ENCODE data around the gene PTPN1.
"Not testable (repeated sequence)": the region's sequence is repeated elsewhere in the genome, so short reads cannot be mapped to it uniquely, and the experiment has no call there.

Gene PTPN1

GRCh38 chr20:50509923-50510705 lies at the start of gene PTPN1:
Gene PTPN1 (plus strand): TSS chr20:50510383. CDS start chr20:50510528, 145 bp downstream.
- no peak for FAIRE-seq

DNA sequence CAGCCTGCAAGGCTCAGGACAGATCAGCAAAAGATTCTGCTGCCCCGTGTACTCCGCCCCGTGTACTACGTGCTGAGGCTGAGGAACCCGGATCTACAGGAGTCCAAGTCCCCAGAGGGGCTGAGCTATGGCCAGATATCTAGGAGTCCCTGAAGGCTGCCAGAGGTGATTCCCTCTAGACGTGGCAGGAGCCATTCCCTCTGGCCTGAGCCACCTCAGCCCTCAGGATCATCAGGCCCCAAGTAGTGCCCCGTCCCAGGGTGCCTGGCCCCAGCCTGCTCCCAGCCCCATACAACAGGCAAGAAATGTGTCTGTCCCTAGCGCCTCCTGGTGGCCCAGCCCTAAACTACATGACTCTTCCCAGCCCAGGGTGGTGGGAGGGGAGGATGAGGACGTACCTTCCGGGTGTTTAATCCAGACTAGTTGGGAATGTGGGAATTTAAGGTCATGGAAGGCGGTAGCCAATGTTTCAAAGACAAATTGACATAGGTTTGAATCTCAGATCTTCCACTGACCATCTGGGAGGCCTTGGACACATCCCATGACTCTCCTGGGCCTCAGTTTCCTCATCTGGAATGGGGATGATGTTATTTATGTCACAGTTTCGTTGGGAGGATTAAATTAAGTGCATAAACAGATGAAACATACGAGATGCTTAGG lies 49.4 kb upstream of the PTPN1 start:
- no peak for FAIRE-seq

DNA sequence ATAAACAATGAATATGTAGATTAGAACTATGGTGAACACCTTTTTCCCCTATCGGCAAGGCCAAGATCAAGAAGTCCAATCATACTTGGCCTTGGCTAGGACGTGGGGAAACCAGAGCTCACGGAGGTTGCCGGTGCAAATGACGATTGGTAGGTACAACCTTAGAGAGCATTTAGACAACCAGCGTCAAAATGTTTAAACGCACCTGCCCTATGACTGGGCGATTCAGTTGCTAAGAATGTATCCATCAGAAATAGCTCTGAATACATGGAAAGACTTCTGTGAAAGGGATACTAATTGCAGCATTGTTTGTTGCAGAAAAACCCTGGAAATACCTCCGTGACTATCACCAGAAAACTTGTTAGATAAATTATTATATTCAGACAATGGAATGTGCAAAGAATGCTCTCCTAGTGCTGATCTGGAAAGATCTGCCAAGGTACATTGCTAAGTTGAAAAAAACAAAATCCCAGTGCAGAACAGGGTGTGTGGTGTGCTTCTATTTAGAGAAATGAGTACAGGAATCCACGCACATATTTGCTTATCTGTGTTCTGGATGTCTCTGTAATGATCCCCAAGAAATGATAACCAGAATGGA lies 48.0 kb upstream of the PTPN1 start:
- no peak for FAIRE-seq

DNA sequence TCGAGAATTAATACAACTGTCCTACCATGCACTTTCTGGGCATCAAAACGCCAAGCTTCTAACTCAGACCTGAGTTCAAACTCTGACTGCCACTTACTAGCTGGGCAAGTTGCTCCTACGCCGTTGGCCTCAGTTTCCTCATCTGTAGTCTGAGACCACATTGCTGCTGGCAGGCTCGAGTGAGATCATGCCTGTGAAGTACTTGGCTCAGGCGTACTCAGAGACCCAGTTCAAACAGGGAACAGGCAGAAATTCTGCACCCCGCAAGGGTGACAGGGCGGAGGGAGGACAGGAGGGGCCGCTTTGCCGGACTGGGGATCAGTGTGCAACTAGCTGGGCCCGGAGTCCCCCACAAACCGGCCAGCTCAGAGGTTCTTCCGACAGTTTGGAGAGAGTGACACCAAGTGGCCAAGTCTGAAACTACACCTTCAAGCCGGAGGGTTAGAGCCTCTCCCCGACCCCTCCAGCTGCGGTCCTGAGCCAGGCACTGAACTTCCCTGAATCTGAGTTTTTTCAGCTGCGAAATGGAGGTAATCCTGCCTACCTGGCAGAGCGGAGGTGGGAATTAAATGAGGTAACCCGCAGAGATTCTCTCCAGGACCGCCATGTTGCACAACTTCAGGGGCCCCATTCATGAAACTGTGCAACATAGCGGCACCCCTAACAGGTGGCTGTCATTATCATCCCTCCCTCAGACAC lies 46.0 kb upstream of the PTPN1 start:
- no peak for FAIRE-seq

DNA sequence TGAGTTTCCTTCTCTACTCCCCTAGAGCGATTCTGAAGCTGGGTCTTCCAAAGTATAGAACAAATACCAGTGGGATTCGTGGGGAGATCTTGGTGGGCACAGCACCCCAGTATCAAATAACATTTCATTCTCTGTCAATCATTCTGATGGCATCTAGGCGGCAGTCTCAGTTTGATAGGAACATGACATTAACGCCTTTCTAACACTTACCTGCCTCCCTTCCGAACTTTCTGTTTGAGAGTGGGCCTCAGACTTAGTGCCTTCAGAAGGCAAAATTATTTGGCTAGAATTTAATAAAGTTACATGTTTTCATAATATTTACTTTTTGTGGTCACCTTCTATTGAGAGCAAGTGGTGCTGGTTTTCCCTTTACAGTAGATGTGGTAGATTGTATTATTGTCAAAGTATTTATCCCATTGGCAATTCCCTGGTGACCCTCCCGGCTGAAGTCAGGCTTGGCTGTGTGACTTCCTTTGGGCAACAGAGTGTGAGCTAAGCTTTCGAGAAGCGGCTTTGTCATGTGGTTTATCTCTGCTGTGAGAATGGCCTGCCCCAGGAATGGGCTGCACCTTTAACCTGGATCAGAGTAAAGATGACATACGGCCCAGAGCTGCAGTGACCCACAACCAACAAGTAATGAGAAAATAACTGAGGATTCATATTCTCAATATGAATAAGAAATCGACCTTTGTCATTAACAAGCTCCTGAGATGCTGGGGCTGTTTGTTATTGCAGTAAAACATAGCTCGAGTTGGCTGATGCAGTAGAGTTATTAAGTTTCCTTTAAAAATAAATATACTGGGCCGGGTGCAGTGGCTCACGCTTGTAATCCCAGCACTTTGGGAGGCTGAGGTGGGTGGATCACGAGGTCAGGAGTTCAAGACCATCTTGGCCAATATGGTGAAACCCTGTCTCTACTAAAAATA lies 45.2 kb upstream of the PTPN1 start:
- no peak for FAIRE-seq

- FAIRE-seq = no peak
Observed at GRCh38 chr20:50467174-50467573, 43.0 kb upstream of the PTPN1 start.

DNA sequence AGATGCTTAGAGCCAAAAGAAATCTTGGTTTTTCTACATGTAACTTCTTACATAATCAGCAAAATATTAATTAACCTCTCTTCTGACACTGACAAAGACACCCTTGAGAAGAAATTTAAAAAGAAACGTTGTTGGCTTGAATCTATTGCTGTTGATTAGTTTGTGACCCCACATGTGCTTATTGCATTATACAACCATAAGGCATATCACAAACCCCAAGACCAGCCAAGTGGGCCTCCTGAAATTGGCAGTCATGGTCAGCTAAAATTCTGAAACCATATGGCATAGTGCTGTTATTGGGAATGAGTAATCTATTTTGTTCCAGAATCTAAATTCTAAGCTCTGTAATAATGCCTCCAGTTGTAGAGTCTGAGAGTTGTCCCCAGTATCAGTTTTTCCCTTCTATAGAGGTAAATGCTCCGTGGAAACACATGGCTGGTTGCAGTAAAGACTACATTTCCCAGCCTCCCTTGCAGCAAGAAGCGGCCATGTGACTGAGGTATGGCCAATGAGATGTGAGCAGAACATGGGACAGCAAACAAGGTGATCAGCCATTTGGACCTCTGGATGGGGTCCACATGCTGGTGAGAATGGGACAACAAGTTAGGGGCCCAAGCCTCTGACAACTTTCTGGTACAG lies 42.3 kb upstream of the PTPN1 start:
- no peak for FAIRE-seq

- FAIRE-seq = no peak
Observed at GRCh38 chr20:50468378-50468798, 41.8 kb upstream of the PTPN1 start.

DNA sequence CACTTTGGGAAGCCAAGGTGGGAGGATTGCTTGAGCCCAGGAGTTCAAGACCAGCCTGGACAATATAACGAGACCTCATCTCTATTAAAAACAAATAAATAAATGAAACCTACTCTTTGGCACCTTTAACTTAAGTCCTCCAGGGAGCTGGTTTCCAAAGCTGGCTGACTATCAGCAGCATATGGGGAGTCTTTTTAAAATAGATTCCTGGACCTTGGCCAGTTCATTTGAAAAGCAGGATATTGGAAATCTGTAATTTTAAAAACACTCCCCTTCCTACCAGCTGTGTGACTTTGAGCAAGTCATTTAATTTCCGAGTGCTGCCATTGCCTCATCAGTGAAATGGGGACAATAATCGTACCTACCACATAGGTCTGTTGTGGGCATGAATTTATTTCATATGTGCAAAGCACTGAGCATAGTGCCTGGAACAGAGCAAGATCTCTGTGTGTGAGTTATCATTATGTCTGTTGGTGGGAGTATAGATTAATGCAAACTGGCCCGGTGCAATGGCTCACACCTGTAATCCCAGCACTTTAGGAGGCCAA lies 40.9 kb upstream of the PTPN1 start:
- FAIRE-seq = no peak

GRCh38 chr20:50469796-50470195 lies 40.4 kb upstream of the PTPN1 start:
- FAIRE-seq = no peak

DNA sequence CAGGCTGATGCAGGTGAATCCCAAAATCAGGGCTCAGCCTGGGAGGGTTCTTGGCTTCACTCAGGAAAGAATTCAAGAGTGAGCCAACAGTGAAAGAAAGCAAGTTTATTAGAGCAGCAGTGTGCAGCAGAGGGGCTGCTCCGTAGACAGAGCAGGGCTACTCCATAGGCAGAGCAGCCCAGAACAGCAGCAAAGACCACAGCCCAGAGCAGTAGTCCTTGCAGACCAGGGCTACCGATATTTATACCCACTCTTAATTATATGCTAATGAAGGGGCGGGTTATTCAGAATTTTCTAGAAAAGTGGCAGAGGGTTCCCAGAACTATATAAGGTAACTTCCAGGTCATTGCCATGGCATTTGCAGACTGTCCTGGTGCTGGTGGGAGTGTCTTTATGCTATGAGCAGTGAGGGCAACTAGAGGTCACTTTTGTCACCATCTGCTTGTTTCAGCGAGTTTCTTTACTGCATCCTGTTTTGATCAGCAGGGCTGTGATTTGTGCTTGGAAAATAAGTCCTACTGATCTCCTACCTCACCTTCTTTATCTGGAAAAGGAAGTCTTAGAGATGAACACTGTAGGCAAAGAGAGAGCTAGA lies 39.8 kb upstream of the PTPN1 start:
- no peak for FAIRE-seq

DNA sequence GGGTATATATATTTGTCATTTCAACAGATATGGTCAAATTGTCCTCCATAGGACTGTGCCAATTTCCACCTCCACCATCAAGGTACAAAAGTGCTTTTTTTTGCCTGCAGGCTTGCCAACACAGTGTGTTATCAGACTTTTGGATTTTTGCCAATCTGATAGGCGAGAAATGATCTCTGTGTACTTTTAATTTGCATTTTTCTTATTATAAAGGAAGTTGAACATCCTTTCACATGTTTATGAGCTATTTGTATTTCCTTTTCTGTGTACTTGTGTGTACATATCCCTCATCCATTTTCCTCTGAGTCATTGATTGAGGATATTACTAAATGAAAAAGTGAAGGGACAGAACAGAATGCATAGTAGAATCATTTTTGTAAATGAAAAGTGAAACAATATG lies 39.0 kb upstream of the PTPN1 start:
- no peak for FAIRE-seq

DNA sequence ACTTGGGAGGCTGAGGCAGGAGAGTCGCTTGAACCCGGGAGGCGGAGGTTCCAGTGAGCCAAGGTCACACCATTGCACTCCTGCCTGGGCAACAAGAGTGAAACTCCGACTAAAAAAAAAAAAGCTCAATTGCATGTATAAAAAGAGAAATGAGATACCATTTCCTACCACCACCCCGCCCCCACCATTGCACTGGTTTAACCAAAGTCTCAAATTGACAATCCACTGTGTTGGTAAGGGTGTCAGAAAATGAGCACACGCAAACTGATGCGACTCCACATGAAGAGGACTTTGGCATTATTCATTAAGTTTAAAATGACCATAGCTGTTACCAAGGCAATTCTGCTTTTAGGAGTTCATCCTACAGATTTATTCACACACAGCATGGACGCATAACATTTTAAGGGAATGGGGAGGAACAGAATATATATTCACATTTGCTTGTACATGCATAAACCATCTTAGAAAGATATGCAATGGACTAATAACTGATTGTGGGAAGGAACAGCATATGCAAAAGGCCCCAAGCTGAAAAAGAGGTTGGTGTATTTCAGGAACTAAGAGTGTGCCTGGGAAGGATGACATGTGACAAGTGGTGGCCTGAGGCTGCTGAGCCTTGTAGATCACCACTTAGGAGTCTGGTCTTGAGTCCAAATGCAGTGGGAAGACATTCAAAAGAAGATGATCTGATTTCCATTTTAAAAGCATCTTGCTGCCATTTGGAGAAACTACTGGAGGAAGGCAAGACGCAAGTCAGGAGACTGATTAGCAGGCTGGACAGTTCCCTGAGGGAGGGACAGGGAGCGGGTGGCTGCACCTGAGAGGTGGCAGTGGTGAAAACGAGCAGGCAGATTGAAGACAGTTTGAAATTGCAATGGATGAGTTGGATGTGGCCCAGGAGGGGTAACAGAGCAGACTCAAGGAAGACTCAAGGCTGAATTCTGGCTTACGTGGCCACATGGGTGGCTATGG lies 37.2 kb upstream of the PTPN1 start:
- no peak for FAIRE-seq

- not testable (repeated sequence) for FAIRE-seq
Observed at GRCh38 chr20:50474356-50474755, 35.8 kb upstream of the PTPN1 start.

GRCh38 chr20:50475681-50476292 lies 34.4 kb upstream of the PTPN1 start:
- FAIRE-seq = no peak

GRCh38 chr20:50477239-50477872 lies 32.8 kb upstream of the PTPN1 start:
- no peak for FAIRE-seq

DNA sequence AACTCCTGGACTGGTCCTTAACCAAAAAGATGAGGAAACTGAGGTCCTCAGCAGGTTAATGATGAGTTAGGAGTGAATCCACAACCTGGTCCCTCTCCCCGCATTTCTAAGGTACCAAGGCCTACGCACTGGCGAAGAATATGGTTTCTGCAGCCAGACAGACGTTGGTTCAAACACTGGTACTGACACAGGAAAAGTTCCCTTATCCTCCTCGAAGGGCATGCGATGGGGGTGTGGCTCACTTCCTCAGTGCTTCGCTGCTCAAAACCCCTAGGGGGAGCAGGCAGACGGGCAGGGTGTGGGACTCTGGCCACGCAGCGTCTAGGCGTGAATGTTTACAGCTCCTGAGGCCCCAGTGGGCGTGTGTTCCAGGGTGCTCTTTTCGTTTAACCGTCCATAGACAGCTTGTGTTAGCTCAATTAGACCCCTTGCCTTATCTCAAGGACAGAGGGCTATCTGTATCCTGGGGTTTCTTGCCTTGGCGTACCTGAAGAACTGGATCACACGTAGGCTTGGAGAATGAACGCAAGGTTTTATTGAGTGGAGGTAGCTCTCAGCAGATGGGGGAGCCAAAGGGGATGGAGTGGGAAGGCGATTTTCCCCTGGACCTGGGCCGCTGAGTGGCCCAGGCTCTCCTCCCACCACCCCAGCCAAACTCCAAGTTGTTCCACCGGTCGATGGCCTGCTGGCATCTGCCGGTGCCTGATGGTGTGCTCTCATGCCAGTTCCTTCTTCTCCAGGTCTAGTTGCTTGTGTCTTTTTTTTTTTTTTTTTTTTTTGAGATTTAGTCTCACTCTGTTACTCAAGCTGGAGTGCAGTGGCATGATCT lies 31.8 kb upstream of the PTPN1 start:
- no peak for FAIRE-seq

- no peak for FAIRE-seq
Observed at GRCh38 chr20:50481741-50482140, 28.4 kb upstream of the PTPN1 start.
